ENCODE results near the gene MACROD2. TPM values are rescaled to one million over a fixed set of nuclear protein-coding genes. Genes with fewer than 3 reads are reported as not detected.

MACROD2 gene
- total RNA-seq, 1 donor from 2014 or later = 2.4 TPM

- H3K79me2 ChIP-seq (ENCODE audit: insufficient read depth, low read length) = no peaks in the 10 kb centered on the region
- no peak for FAIRE-seq
- no peak overlapping the region for H3K27ac ChIP-seq (ENCODE audit: low read depth, low read length)
- no peak overlapping the region for H3K27ac Mint-ChIP-seq (ENCODE audit: unreplicated experiment)
- no peaks in the 10 kb centered on the region for H3K4me1 ChIP-seq (ENCODE audit: insufficient read depth, low read length)
- no peak for TF ChIP-seq EZH2 (IDR thresholded peaks at IDR 0.05; ENCODE audit: insufficient read depth, low read length)
- TF ChIP-seq, protein P1, sequence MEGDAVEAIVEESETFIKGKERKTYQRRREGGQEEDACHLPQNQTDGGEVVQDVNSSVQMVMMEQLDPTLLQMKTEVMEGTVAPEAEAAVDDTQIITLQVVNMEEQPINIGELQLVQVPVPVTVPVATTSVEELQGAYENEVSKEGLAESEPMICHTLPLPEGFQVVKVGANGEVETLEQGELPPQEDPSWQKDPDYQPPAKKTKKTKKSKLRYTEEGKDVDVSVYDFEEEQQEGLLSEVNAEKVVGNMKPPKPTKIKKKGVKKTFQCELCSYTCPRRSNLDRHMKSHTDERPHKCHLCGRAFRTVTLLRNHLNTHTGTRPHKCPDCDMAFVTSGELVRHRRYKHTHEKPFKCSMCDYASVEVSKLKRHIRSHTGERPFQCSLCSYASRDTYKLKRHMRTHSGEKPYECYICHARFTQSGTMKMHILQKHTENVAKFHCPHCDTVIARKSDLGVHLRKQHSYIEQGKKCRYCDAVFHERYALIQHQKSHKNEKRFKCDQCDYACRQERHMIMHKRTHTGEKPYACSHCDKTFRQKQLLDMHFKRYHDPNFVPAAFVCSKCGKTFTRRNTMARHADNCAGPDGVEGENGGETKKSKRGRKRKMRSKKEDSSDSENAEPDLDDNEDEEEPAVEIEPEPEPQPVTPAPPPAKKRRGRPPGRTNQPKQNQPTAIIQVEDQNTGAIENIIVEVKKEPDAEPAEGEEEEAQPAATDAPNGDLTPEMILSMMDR (IDR thresholded peaks at IDR 0.05; ENCODE audit: insufficient read depth, low read depth, low read length) = no peak
- DNase-seq (ENCODE audit: low read depth) = no peak
- no peaks in the 10 kb centered on the region for H3K36me3 Mint-ChIP-seq (ENCODE audit: low read depth, unreplicated experiment)
- no peaks in the 10 kb centered on the region for H3K9me3 ChIP-seq (ENCODE audit: insufficient read depth, low read depth, low read length)
- H3K36me3 ChIP-seq (ENCODE audit: insufficient read depth, low read length) = no peaks in the 10 kb centered on the region
- no peak overlapping the region for H3K9ac ChIP-seq (ENCODE audit: low read length)
- no peak overlapping the region for H2AFZ ChIP-seq (ENCODE audit: low read depth, low read length)
- H3K4me2 ChIP-seq (ENCODE audit: low read length) = no peak overlapping the region
- H3K4me1 Mint-ChIP-seq (ENCODE audit: low read depth, unreplicated experiment) = peaks cover 6% of the 10 kb centered on the region
- no peaks in the 10 kb centered on the region for H3K27me3 Mint-ChIP-seq (ENCODE audit: low read depth, unreplicated experiment)
- no peak overlapping the region for H3K4me3 Mint-ChIP-seq (ENCODE audit: unreplicated experiment)
- H3K4me3 ChIP-seq (ENCODE audit: insufficient read depth, low read depth, low read length) = no peak overlapping the region
- no peaks in the 10 kb centered on the region for H3K27me3 ChIP-seq (ENCODE audit: insufficient read depth, low read length)
- no peaks in the 10 kb centered on the region for H3K9me3 Mint-ChIP-seq (ENCODE audit: unreplicated experiment)
- no peaks in the 10 kb centered on the region for H4K20me1 ChIP-seq (ENCODE audit: insufficient read depth, low read length)
These were observed 1204.4 kb downstream of the MACROD2 start for GRCh38 chr20:15199698-15200097.

GRCh38 chr20:15200147-15200565, 1204.8 kb downstream of the MACROD2 start:
- FAIRE-seq = no peak
- Mint-ChIP-seq H3K9me3 (ENCODE audit: unreplicated experiment) (no peaks in the 10 kb centered on the region), H3K4me3 (ENCODE audit: unreplicated experiment) (no peak overlapping the region), H3K27ac (ENCODE audit: unreplicated experiment) (no peak overlapping the region), H3K27me3 (ENCODE audit: low read depth, unreplicated experiment) (no peaks in the 10 kb centered on the region), H3K4me1 (ENCODE audit: low read depth, unreplicated experiment) (peaks cover 8% of the 10 kb centered on the region), H3K36me3 (ENCODE audit: low read depth, unreplicated experiment) (no peaks in the 10 kb centered on the region)
- Histone ChIP-seq H3K27ac (ENCODE audit: low read depth, low read length) (no peak overlapping the region), H3K9ac (ENCODE audit: low read length) (no peak overlapping the region), H3K4me1 (ENCODE audit: insufficient read depth, low read length) (no peaks in the 10 kb centered on the region), H3K79me2 (ENCODE audit: insufficient read depth, low read length) (no peaks in the 10 kb centered on the region), H3K4me2 (ENCODE audit: low read length) (no peak overlapping the region), H3K36me3 (ENCODE audit: insufficient read depth, low read length) (no peaks in the 10 kb centered on the region), H3K9me3 (ENCODE audit: insufficient read depth, low read depth, low read length) (no peaks in the 10 kb centered on the region), H3K27me3 (ENCODE audit: insufficient read depth, low read length) (no peaks in the 10 kb centered on the region), H3K4me3 (ENCODE audit: insufficient read depth, low read depth, low read length) (no peak overlapping the region), H2AFZ (ENCODE audit: low read depth, low read length) (no peak overlapping the region), H4K20me1 (ENCODE audit: insufficient read depth, low read length) (no peaks in the 10 kb centered on the region)
- TF ChIP-seq EZH2 (IDR thresholded peaks at IDR 0.05; ENCODE audit: insufficient read depth, low read length) = no peak
- TF ChIP-seq, protein P1 (IDR thresholded peaks at IDR 0.05; ENCODE audit: insufficient read depth, low read depth, low read length) = no peak
- no peak for DNase-seq (ENCODE audit: low read depth)

- Histone ChIP-seq H3K9ac (ENCODE audit: low read length) (no peak overlapping the region), H3K9me3 (ENCODE audit: insufficient read depth, low read depth, low read length) (no peaks in the 10 kb centered on the region), H3K36me3 (ENCODE audit: insufficient read depth, low read length) (no peaks in the 10 kb centered on the region), H3K79me2 (ENCODE audit: insufficient read depth, low read length) (no peaks in the 10 kb centered on the region), H3K4me1 (ENCODE audit: insufficient read depth, low read length) (no peaks in the 10 kb centered on the region), H4K20me1 (ENCODE audit: insufficient read depth, low read length) (no peaks in the 10 kb centered on the region), H3K4me2 (ENCODE audit: low read length) (no peak overlapping the region), H3K4me3 (ENCODE audit: insufficient read depth, low read depth, low read length) (no peak overlapping the region), H3K27ac (ENCODE audit: low read depth, low read length) (no peak overlapping the region), H3K27me3 (ENCODE audit: insufficient read depth, low read length) (no peaks in the 10 kb centered on the region), H2AFZ (ENCODE audit: low read depth, low read length) (no peak overlapping the region)
- H3K9me3 Mint-ChIP-seq (ENCODE audit: unreplicated experiment) = no peaks in the 10 kb centered on the region
- peaks cover 11% of the 10 kb centered on the region for H3K4me1 Mint-ChIP-seq (ENCODE audit: low read depth, unreplicated experiment)
- H3K36me3 Mint-ChIP-seq (ENCODE audit: low read depth, unreplicated experiment) = no peaks in the 10 kb centered on the region
- no peak for DNase-seq (ENCODE audit: low read depth)
- H3K4me3 Mint-ChIP-seq (ENCODE audit: unreplicated experiment) = no peak overlapping the region
- no peak for FAIRE-seq
- no peak for TF ChIP-seq EZH2 (IDR thresholded peaks at IDR 0.05; ENCODE audit: insufficient read depth, low read length)
- TF ChIP-seq, protein P1 (IDR thresholded peaks at IDR 0.05; ENCODE audit: insufficient read depth, low read depth, low read length) = no peak
- H3K27me3 Mint-ChIP-seq (ENCODE audit: low read depth, unreplicated experiment) = no peaks in the 10 kb centered on the region
- no peak overlapping the region for H3K27ac Mint-ChIP-seq (ENCODE audit: unreplicated experiment)
These were observed 1206.3 kb downstream of the MACROD2 start for GRCh38 chr20:15201602-15202001.
